GM23338 (cell line): ENCODE results near the gene ULBP3.

Source experiments
- CTCF ChIP-seq, 2 experiments: fragments of 200-600 bp in 1 of 2; sonication (generic) in 1 of 2; conservative IDR thresholded peaks; 2 replicates each; pipeline versions ENCODE4 v1.5.1 to v1.6.1; 2016 to 2017; ENCODE audit warnings: antibody characterized with exemption in 2 of 2, low read depth in 2 of 2, mild to moderate bottlenecking in 2 of 2, moderate library complexity in 1 of 2
- EZH2 ChIP-seq: fragments of 200-600 bp; sonication (generic); IDR thresholded peaks from one replicate; pipeline ENCODE4 v1.8.0; 2017; ENCODE audit warnings: antibody characterized with exemption, mild to moderate bottlenecking, low read depth; ENCODE audit not compliant: unreplicated experiment
- EZH2phosphoT487 ChIP-seq: fragments of 200-600 bp; sonication (generic); IDR thresholded peaks from one replicate; pipeline ENCODE4 v1.8.1; 2018; ENCODE audit warnings: antibody characterized with exemption; ENCODE audit not compliant: unreplicated experiment
- REST ChIP-seq: IDR thresholded peaks from one replicate; pipeline ENCODE4 v1.6.1; 2018; ENCODE audit warnings: antibody characterized with exemption; ENCODE audit not compliant: unreplicated experiment
- ZNF114 ChIP-seq: fragments of 250-450 bp; sonication (Bioruptor Pico); IDR thresholded peaks from 2 replicates; pipeline ENCODE4 v1.5.0; 2020; ENCODE audit warnings: mild to moderate bottlenecking, moderate library complexity

GRCh38 chr6:150102750-150103270 lies 33.9 kb upstream of the ULBP3 start:
- TF ChIP-seq CTCF (conservative IDR thresholded peaks at IDR 0.05; ENCODE audit: low read depth in 2 of 2) (no peak), REST (no peak), EZH2phosphoT487 (no peak), ZNF114 (CRISPR knock-in tag) (no peak), EZH2 (no peak)
